HG03108 (cell line): Measurements from ENCODE around the gene KIF26B.

Experiments used
- ATAC-seq: cut with Tn5 transposase; IDR thresholded peaks from one replicate; pipeline ENCODE4 v1.9.1; 2021; ENCODE audit warnings: moderate library complexity; ENCODE audit not compliant: unreplicated experiment

Gene KIF26B

DNA sequence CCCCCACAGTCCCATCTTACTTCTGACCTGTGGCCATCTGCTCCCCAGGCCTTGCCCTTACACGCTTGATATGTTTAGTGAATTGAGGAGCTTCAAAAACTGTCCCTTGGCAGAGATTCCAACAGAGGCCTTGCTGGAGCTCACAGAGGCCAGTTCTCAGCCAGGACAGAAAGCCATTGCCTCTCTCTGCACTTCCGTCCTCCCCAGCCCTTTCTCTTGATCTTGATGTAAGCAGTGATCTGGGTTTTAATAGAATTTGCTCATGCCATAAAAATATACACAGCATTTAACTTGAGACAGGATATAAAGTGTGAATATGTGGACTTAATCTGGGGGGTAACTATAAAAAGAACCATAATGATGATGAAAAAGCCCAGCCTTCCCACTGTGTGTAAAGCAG, 453.5 kb downstream of the KIF26B start:
- ATAC-seq = no peak

DNA sequence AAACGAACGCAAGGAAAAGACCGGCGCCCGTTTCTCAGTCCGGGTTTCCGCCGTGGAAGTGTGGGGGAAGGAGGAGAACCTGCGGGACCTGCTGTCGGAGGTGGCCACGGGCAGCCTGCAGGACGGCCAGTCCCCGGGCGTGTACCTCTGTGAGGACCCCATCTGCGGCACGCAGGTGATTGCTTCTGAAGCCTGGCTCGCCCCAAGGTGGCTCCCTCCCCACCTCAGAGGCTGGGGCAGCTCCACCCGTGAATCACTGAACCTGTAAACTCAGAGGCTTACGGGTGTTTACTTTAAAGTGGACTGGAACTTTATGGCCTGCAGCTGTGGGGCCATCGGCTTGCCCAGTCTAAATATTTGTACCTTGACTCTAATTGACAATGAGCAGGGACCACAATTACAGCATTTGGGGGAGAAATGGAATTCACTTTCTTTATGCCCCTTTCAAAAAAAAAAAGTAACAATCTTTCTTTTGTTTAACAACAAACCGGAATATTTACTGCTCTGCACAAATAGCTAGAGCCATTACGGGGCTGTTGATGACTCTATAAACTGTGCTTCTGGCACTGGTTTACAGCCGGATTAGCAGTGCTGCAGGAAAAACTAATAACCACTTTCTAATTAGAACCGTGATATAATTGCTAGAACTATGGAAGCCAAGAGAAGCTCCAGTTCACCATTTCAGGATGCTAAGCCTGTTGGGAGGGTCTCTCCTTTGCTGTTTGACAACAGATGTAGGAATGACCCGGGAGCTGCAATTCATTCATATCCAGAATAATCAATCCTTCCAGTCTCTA, 454.8 kb downstream of the KIF26B start:
- no peak for ATAC-seq

DNA sequence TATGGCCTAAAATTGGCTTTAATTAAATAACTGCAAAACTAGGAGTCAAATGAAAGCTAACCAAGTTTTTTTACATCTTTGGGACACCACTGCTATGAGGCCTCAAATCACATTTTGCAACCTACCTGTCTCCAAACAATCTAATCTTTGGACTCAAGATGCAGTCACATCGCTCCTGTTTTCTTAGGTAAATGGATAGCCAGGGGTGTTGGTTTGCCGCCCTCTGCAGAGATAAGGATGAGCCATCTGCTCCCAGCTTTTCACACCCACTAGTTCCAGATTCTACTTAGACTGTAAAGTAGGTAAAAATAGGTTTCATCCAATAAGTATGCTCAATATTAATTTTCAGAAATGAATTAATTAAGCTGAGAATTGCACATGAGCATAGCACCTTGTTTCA, 456.5 kb downstream of the KIF26B start:
- ATAC-seq = no peak

DNA sequence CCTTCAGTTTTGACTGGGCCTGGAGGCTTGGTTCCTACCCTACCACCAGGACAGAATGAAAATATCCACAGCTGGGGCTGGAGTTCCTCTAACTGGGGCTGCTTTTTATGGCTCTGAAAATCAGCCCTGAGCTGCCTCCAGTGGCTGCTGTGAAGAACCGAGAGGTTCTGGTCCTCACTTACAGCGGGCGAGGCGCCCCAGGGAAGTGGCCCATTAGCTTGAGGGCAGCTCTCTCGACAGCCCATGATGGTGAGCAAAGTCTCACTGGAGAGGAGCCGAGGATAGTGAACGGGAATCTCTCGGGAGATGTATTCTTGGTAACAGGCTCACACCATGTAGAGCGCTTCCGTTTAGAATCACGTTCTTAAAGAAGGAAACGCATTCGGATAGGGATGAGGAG, 459.7 kb downstream of the KIF26B start:
- no peak for ATAC-seq

DNA sequence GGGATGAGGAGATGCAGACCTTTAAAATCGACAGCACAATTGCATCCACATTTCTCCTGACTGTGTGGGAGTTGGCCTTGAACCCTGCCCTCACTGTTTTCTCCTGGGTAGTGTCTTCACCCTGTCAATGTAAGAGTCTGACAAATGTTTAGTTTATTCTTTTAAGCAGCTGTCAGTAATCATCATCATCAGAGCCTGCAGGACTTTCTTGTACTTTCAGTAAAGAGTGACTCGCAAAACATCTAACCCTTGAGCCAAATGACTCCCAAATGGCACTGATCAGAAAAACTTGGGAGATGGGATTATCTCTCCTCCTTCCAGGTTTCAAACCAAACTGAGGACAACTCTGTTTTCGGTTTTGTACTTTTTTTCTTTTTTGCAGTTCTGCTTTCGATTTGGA, 460.2 kb downstream of the KIF26B start:
- no peak for ATAC-seq

DNA sequence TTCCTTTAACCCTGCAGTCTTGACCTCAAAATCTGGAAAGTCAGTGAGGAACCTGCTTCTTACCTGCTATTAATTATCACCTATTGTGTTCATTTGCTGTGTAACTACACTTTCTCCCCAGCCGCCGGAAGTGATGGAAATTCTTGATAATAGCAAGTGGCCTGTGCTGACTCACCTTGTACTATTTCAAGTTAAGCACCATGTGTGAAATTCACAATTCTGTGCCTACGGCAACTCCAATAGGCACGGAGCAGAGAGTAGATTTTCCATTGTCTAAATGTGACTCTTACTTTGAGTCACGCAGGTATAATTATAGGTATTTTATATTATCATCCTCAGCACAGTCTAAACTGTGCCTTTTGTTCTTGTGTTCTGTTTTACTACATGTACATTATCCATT, 466.8 kb downstream of the KIF26B start:
- ATAC-seq = no peak

DNA sequence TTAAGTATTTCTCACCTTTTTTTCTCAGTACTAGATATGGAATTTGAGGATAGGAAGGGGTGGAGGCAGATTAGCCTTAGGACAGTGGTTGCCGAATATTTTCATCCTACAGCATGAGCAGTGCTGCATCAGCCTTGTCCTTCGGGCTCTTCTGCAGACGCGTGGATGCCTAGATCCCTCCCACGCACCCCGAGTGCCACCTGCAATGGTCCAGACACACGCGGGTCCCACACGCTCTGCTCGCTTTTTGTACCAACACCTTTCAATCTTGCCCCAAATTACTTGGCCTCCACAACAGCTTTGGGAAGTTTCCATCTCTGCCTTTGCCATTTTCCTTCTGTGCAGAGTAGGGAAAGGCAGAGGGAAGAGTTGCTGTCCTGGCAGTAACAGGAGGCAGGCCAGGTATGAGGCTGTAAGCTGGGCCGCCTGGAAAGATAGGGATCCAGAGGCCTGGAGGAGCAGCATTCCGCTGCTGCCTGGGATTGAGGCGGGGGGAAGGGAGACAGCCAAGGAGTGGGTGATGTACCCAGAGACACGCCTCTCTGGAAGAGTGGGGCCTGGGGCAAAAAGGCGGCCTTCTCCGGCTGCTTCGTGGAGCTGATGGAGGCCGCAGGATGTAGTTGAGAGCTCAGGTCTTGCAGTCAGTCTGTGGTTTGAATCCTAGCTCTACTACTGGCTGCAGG, 467.7 kb downstream of the KIF26B start:
- ATAC-seq = no peak

DNA sequence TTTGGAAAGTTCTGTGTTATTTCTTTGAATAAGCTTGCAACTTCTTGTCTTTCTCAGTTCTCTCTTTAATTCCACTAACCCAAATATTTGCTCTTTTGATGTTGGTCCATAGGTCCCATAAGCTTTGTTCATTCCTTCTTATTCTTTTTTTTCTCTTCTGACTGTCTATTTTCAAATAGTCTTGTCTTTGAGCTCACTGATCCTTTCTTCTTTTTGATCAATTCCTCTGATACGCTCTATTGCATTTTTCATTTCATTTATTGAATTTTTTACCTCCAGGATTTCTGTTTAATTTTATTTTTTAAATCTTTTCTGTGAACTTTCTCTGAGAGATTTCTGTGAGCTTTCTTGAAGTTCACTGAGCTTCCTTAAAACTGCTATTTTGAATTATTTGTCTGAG, 486.6 kb downstream of the KIF26B start:
- no peak for ATAC-seq

DNA sequence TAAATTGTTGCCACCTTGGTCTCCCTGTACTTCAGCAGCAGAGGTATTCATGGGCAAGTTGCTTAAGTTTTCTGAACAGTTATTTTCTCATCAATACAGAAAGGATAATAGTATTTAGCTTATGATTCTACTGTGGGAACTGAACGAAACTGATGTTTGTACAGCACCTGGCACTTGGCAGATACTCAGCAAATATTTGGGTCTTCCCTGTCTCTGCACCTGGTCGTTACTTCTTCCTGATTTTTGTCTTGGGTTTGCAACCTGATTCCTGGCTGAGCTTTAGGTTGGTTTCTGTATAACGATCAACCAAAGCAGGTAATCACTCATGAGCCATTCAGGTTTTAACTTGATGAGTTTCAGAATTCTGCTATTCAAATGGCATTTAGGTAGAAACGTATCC, 490.6 kb downstream of the KIF26B start:
- ATAC-seq = peak; percentile 10

DNA sequence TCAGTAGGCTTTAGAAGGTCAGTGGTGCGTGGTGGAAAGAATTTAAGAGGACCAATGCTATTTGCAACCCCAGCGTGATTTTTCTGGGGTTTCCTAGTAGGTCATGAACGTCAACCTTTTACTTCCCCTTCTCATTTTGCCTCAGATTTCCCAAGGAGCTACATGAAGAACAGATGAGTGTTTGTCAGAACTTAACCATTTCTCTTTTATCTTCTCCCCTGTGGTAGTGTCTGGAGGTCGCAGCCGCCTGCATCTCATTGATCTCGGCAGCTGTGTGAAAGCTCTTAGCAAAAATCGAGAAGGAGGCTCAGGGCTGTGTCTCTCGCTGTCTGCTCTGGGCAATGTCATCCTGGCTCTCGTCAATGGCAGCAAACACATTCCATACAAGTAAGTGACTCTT, 491.1 kb downstream of the KIF26B start:
- ATAC-seq = peak; percentile 47

DNA sequence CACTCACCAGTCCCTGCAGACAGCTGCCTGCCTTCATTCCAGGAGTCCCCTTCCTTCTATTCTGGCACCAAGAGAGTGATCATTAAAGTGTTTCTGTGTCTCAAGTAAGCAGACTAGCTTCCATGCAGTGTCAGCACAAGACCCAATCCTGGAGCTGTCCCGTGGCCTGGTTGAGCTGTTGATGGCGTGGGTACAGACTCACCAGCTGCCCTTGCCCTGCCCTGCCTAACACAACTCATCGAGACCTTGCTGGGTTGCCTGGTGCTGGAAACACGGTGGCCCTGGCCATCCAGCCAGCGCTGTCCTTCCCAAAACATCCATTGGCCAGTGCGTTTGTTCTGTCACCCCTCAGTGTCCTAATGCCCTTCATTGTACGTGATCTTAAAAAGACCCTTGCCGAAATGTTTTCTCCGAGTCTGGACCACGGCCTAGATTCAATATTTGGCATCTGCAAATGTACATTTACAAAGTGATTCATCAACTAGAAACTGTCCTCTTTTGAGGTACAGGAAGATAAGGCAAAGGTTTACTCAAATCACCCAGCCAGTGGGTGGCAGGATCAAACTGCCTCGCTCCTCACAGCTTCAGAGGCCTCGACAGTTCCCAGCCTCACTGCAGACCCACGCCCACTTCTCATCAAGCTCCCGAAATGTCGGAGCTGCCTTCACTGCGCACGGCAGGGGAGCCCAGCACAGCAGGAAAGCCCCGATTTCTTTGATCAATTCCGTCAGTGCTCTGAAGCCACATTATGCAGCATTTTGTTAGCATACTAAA, 494.2 kb downstream of the KIF26B start:
- no peak for ATAC-seq

DNA sequence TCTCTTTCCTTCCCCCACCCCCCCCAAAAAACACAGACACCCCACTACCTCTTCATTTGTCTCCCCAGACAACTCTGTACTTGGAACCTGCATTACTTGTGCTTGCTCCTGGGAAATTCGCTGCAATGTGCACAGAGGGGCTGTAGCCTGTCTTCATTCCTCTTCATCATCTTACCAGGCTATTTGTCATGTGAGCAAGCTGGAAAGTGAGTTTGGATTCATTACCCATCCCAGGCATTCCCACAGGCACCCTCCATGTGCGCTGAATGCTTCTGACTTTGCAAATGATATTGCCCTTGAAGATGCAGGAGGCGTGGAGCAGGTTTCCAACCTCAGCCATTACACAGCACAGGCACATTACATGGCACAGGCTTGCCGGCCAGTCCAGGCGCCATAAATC, 494.9 kb downstream of the KIF26B start:
- no peak for ATAC-seq

DNA sequence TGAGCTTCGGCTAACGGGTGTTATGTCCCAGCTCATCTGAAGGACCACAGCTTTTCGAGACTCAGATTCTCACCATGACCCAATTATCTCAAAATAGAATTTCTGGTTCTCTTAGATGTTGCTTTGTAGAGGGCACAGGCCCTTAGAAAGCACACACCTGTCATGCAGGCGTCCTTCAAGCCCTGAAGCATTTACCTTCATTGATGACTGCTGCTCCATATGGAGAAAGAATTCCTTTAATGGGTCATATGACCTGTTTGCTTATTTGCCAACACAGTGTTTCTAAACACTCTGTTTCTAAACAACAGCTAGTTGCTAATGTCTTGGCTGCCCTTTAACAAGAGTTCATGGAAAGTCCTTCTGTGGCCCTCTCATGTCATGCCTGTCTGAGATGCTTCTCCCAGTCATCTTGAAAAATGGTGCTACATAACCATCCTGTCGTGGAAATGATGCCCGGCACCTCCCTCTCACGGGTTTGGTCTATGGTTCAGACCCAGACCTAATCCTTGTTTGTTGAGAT, 495.7 kb downstream of the KIF26B start:
- no peak for ATAC-seq

DNA sequence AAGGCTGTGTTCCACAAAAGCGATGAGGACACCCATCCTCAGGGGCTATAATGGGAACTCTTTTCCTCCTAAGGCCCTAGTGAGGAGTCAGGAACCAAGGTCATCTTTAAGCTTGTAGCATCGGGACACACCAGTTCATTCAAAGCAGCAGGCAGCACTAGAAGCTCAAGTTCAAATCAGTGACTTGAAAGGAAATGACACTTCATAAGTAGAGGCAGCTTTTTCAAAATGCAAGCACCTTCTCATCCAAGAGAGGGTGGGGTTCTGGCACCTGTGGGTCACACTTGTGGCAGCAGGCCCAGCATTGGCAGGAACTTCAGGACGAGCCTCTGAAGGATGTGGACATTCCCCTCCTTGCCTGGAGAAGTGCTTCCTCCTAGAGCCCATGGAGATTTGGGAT, 496.3 kb downstream of the KIF26B start:
- no peak for ATAC-seq

DNA sequence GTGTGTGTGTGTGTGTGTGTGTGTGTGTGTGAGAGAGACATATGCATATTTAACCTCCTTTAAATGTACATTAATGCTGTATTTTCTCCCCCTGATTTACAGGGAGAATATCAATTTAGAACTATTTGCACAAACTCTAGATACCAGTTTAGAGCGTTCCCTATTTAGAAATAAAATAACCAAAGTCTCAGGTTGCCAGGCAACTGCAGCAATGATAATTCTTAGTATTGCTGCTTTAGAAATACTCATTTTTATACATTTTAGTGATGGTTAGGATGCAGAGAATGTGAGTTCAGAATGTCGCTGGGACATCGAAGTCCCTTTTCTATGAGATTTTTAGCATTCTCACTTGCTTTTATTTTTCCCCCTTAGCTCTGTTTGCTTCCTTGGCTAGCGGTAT, 497.3 kb downstream of the KIF26B start:
- no peak for ATAC-seq

DNA sequence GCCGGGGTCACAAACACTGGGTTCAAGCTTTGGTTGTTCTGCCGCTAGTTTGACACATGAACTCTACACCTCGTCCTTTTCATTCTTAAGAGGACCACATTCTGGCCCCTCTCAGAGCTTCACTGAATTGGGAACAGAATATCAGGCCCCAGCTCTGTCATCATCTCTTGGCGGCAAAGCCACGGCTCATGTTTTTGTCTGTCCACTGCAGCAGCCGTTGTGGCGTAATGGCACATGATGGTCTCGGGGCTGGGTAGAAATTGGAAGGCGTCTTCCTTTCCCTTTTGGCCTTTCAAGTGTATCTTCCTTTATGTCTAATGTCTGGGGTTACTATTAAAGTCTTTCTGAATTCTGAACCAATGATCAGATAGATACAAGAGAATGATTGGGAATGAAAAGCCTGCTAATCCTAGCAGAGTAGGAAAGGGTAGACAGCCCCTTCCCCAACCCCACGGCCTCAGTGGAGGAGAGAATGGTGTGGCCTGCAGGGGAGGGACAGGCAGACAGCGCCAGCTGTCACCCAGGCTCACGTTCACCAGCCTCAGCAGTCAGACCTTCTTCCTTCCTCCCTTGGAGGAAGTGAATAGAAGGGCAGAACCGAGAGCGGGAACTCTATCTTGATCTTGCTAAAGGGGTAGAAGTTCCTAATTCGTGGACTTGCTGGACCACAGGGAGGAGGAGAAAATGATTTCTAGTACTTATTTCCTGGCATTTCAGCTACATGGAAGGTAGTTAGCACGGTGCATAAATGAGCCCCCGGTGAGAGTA, 498.1 kb downstream of the KIF26B start:
- ATAC-seq = no peak

DNA sequence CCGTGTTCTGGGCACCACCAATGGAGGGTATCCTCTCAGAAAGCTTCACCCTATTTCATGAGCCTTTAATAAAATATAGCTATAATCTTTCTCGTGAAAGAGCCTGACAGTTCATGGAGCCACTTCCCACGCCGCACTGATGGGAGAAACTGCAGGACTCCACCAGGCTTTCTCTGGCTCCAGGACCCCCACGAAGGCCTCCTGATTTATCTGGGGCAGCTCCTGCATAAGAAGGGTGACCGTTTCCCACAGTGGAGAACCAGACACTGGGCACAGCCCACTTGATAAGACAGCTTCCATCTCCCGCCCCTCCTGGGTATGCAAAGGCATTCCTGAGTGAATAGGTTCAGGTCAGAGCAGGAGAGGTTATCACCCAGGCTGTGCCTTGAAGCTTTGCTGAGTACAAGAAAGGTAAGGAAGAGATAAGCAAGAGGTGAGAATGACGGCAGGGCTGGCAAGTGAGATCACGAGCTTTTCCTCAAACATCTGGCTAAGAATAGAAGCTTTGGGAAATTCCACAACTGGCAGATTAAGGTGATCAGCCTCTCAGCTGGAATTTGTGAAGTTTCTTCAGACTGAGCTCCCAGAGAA, 499.8 kb downstream of the KIF26B start:
- ATAC-seq = no peak

DNA sequence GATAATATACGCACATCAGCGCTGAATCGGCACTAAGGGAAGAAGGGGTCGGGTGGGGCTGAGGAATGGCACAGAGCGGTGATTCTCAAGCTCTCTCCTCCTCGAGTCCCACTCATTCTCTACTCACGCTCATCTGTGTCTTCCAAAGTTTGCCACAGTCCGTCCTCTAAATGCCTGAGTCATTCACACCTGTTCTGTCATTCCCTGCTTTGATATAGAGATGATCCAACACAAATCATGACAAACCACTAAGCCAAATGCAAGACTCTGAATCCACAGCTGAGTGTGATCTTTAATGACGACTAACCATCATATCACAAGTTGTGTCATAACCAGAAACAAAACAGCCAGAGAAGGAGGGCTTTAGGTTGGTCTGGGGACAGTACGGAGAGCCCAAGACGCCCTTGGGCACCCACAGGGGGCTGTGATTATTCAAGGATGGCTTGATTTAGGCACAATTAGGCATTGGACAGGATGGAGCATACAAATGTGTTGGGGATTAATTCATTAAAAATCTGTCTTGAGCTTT, 501.5 kb downstream of the KIF26B start:
- ATAC-seq = no peak

DNA sequence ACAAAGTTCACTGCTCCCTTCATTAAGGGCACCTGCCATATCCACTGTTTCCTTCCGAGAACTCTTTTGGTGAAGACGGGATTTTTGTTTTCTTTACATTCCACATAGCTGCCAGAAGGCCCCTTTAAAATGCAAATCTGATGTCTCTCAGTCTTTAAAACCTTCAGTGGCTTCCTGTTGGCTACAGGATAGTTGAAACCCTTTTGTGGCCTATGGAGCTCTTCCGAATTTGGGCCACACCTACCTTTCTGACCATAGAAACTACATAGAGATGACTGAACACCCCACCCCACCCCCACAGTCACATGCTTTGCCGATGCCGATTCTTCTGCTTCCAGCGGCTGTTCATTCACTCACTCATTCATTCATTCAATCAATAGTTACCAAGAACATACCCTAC, 502.6 kb downstream of the KIF26B start:
- no peak for ATAC-seq

DNA sequence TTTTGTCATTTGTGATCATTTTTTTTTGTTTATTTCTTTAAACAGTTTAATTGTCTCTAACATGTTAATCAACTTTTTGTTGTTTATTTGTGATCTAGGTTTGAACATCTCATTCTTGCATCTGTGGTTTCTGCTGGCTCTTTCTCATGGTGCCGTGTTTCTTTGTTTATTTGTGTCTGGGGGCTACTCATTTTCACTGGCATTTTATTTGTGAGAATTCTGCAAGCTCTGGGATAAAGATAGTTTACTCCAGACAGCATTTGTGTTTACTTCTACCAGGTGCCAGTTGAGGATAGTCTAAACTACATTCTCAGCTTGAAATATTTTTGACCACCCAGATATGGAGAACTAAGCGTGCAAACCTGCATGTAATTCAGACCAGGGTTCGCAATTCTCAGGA, 508.6 kb downstream of the KIF26B start:
- no peak for ATAC-seq
